Epidermal melanocyte (primary cell): Measurements from ENCODE around the gene TRAT1.

Experiments used
- DNase-seq: peaks from one replicate; pipeline ENCODE4 v3.0.0; 2011; ENCODE audit warnings: low spot score; ENCODE audit not compliant: insufficient read length

TRAT1 gene

GRCh38 chr3:108861401-108861800 is 38.8 kb downstream of the TRAT1 start:
- DNase-seq: no peak

- DNase-seq: no peak
Observed at GRCh38 chr3:108862865-108863798, 40.5 kb downstream of the TRAT1 start.

- DNase-seq: no peak
Observed at GRCh38 chr3:108863799-108864135, 41.2 kb downstream of the TRAT1 start.

- no peak for DNase-seq
Observed at GRCh38 chr3:108877901-108878300, 55.3 kb downstream of the TRAT1 start.

- DNase-seq: no peak
Observed at GRCh38 chr3:108879915-108880314, 57.3 kb downstream of the TRAT1 start.

- no peak for DNase-seq
Observed at GRCh38 chr3:108882762-108883161, 60.2 kb downstream of the TRAT1 start.

- no peak for DNase-seq
Observed at GRCh38 chr3:108883373-108883772, 60.8 kb downstream of the TRAT1 start.

GRCh38 chr3:108887121-108887520 is 64.5 kb downstream of the TRAT1 start:
- DNase-seq: no peak

- DNase-seq: no peak
Observed at GRCh38 chr3:108887777-108888176, 65.2 kb downstream of the TRAT1 start.

- DNase-seq: no peak
Observed at GRCh38 chr3:108891833-108892232, 69.2 kb downstream of the TRAT1 start.

GRCh38 chr3:108894981-108895380 is 72.4 kb downstream of the TRAT1 start:
- DNase-seq: no peak

GRCh38 chr3:108897883-108898282 is 75.3 kb downstream of the TRAT1 start:
- no peak for DNase-seq

GRCh38 chr3:108899530-108899929 is 76.9 kb downstream of the TRAT1 start:
- no peak for DNase-seq
